ENCODE data around the gene CTSF. TPM values are rescaled to one million over a fixed set of nuclear protein-coding genes. Genes with fewer than 3 reads are reported as not detected.

Gene CTSF
- total RNA-seq, 2 donors from 2014 or later: 10.5 to 13.4 TPM

DNA sequence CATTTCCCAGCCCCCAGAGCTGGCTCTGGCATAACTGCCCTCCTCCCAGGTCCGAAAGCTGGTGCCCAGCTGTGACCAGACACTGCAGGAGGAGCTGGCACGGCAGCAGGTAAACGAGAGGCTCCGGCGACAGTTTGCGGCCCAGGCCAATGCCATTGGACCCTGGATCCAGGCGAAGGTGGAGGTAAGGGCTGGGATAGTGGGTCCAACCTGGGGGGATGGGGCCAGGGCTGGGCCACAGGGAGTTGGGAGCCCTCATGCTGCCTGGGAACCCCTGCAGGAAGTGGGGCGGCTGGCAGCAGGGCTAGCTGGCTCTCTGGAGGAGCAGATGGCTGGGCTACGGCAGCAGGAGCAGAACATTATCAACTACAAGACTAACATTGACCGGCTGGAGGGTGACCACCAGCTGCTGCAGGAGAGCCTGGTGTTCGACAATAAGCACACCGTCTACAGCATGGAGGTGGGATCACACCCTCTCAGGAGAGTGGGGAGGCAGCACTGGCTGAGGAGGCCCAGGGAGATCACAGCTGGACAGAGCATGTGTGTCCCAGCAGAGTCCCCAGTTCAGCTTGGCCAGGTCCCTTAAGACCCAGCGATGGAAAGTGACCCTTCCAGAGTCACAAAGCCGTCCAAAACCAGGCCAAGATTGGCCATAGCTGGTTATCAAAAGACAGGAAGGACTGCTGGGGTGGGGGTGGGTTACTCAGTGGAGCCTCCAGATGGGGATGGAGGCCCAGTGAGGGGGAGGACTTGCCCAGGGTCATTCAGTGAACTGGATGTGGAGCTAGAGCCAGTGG lies 7.0 kb downstream of the CTSF start:
- no peaks in the 10 kb centered on the region for H3K27me3 Mint-ChIP-seq
- no peak overlapping the region for H3K27ac Mint-ChIP-seq
- no peaks in the 10 kb centered on the region for H3K9me3 ChIP-seq (ENCODE audit: control insufficient read depth, low read length, poor library complexity, severe bottlenecking)
- H3K36me3 Mint-ChIP-seq (ENCODE audit: low read depth): no peaks in the 10 kb centered on the region
- H3K4me1 Mint-ChIP-seq: no peaks in the 10 kb centered on the region
- no peak for DNase-seq
- no peak overlapping the region for H3K4me3 Mint-ChIP-seq
- ATAC-seq: no peak

DNA sequence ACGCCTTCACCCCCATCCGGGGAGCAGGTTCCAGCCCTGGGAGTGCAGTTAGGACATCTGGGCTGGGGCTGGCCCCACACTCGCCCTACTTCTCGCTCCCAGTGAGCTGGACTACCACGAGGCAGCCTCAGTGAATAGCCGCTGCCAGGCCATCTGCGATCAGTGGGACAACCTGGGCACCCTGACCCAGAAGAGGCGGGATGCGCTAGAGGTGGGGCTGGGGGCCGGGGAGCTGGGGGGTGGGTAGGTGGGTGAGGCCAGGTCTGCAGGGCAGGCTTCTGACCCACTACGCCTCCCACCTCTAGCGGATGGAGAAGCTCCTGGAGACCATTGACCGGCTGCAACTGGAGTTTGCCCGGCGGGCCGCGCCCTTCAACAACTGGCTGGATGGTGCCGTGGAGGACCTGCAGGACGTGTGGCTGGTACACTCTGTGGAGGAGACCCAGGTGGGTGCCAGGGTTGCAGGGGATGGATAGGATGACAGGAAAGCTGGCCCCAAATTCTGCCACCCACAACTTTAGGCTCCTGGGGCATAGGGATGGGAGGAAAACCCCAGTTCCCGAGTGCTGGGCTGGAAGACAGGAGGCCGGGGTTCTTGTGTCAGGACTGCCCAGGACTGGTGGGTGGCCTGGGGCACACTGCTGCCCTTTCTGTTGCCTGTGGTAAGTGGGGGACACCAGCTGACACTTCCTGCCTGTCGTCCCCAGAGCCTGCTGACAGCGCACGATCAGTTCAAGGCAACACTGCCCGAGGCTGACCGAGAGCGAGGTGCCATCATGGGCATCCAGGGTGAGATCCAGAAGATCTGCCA lies 8.3 kb downstream of the CTSF start:
- Mint-ChIP-seq H3K4me3 (no peak overlapping the region), H3K4me1 (no peaks in the 10 kb centered on the region)
- no peak for ATAC-seq

DNA sequence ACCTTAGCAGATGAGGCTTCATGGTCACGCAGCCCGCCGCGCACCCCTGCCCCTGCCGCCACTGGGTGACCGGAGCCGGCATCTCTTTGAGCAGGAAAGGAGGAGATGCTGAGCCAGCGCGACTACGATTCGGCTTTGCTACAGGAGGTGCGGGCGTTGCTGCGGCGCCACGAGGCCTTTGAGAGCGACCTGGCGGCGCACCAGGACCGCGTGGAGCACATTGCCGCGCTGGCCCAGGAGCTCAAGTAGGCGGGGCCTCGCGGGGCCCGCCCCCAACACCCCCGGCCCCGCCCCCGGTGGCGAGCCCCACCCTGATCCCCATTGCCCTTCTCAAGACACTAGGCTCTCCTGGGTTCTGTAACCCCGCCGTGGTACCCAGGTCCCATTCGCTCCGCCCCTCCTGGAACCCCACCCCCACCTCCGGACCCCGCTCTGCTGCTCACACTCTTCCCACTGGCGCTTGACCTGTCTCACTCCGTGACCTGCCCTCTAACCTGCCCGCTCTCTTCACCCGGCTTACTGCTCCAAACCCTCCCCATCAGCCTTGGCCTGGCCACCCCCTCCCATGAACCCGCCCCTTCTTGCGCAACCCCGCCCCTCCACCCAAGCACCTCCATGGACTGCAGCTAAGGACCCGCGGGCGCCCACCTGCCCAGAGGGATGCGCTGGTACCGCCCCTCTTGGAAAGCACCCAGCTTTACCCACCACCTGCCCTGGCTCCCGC lies 9.1 kb downstream of the CTSF start:
- DNase-seq (peak in 2 of 3 donors; percentile 34 to 35), ATAC-seq (peak; percentile 79)
- H3K36me3 Mint-ChIP-seq (ENCODE audit: low read depth): no peaks in the 10 kb centered on the region
- H3K27me3 Mint-ChIP-seq: no peaks in the 10 kb centered on the region
- no peak overlapping the region for H3K27ac Mint-ChIP-seq
- H3K9me3 ChIP-seq (ENCODE audit: control insufficient read depth, low read length, poor library complexity, severe bottlenecking): no peaks in the 10 kb centered on the region
- no peaks in the 10 kb centered on the region for H3K4me1 Mint-ChIP-seq
- H3K4me3 Mint-ChIP-seq: no peak overlapping the region

More for the DNA sequence above, 8.3 kb downstream of the CTSF start:
- no peak for DNase-seq
- Mint-ChIP-seq H3K27ac (no peak overlapping the region), H3K36me3 (ENCODE audit: low read depth) (no peaks in the 10 kb centered on the region), H3K27me3 (no peaks in the 10 kb centered on the region)
- no peaks in the 10 kb centered on the region for H3K9me3 ChIP-seq (ENCODE audit: control insufficient read depth, low read length, poor library complexity, severe bottlenecking)

DNA sequence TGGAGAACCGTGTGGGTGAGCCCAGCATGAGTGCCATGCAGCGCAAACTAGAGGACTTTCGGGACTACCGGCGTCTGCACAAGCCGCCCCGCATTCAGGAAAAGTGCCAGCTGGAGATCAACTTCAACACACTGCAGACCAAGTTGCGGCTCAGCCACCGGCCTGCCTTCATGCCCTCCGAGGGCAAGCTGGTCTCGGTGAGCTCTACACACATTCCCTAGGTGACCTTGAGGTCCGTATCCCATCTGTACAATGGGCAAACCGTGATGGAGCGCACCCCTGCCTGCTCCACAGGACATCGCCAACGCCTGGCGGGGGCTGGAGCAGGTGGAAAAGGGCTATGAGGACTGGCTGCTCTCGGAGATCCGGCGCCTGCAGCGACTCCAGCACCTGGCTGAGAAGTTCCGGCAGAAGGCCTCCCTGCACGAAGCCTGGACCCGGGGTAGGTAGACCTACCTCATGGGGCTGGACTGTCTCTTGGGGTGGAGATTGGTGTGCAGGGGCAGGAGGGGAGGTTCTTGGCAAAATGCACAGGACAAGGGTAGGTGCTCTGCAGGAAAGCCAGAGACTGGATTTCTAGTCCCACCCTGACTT lies 10.6 kb downstream of the CTSF start:
- no peak for ATAC-seq
- H3K9me3 ChIP-seq (ENCODE audit: control insufficient read depth, low read length, poor library complexity, severe bottlenecking): no peaks in the 10 kb centered on the region
- no peak for DNase-seq
- H3K4me1 Mint-ChIP-seq: no peaks in the 10 kb centered on the region
- no peak overlapping the region for H3K4me3 Mint-ChIP-seq
- no peak overlapping the region for H3K27ac Mint-ChIP-seq
- H3K27me3 Mint-ChIP-seq: no peaks in the 10 kb centered on the region
- H3K36me3 Mint-ChIP-seq (ENCODE audit: low read depth): no peaks in the 10 kb centered on the region

DNA sequence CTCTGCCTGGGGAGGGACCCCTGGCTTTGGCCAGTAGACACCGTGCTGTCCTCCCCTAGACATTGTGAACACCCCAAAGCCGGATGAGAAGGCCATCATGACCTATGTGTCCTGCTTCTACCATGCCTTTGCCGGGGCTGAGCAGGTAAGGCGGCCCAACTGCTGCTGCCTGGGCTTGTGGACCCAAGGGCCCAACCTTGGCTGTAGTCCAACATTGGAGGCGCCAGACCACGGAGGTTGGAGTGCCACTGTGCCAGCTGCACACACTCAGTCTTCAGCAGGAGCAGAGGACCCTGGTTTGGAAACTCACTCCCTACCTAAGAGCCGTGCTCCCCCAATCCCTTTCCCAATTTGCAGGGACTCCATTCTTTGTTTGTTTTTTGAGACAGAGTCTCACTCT lies 12.3 kb downstream of the CTSF start:
- Mint-ChIP-seq H3K36me3 (ENCODE audit: low read depth) (no peaks in the 10 kb centered on the region), H3K27me3 (no peaks in the 10 kb centered on the region), H3K27ac (no peak overlapping the region), H3K4me3 (no peak overlapping the region), H3K4me1 (no peaks in the 10 kb centered on the region)
- ATAC-seq: no peak
- DNase-seq: no peak
- no peaks in the 10 kb centered on the region for H3K9me3 ChIP-seq (ENCODE audit: control insufficient read depth, low read length, poor library complexity, severe bottlenecking)

DNA sequence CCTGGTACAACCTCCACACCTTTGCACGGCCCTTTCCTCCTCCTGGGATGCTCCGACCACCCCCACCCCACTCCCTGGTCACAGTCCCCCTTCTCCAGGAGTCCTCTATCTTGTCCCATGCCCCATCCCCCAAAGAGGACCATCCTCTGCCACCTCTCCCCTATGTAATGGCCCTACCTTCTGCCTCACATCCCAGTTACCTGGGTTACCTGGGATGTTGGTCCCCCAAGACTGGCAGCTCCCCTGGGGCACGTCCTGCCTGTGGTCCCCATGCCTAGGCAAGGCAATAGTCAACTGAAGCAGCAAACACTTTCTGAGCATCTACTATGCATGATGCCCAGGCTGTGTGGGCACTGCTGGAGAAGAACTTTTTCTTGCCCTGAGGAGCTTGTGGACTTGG lies 13.0 kb downstream of the CTSF start:
- DNase-seq (no peak), ATAC-seq (no peak)
- Mint-ChIP-seq H3K27me3 (no peaks in the 10 kb centered on the region), H3K27ac (no peak overlapping the region), H3K36me3 (ENCODE audit: low read depth) (no peaks in the 10 kb centered on the region), H3K4me3 (no peak overlapping the region), H3K4me1 (no peaks in the 10 kb centered on the region)
- H3K9me3 ChIP-seq (ENCODE audit: control insufficient read depth, low read length, poor library complexity, severe bottlenecking): no peaks in the 10 kb centered on the region

DNA sequence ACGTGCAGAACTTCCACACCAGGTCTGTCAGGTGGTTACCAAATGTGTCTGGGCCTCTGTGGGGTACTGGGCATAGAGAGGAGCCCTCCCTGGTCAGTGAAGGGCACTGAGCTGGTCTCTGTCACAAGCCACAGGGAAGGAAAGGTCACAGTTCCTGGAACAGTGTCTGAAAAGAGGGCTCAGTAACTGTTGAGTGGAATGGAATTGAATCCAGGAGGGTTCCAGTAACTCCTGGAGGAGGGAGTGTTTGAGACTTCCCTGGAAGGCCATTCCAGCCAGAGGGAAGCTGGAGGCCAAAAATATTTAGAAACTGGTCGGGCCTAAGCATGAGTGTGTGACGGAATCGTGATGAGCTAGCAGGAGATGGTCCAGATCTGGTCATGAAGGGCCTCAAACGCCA lies 13.8 kb downstream of the CTSF start:
- no peak for ATAC-seq
- H3K4me1 Mint-ChIP-seq: no peaks in the 10 kb centered on the region
- H3K27me3 Mint-ChIP-seq: no peaks in the 10 kb centered on the region
- no peak for DNase-seq
- no peak overlapping the region for H3K27ac Mint-ChIP-seq
- H3K4me3 Mint-ChIP-seq: no peak overlapping the region
- H3K36me3 Mint-ChIP-seq (ENCODE audit: low read depth): no peaks in the 10 kb centered on the region
- H3K9me3 ChIP-seq (ENCODE audit: control insufficient read depth, low read length, poor library complexity, severe bottlenecking): no peaks in the 10 kb centered on the region

DNA sequence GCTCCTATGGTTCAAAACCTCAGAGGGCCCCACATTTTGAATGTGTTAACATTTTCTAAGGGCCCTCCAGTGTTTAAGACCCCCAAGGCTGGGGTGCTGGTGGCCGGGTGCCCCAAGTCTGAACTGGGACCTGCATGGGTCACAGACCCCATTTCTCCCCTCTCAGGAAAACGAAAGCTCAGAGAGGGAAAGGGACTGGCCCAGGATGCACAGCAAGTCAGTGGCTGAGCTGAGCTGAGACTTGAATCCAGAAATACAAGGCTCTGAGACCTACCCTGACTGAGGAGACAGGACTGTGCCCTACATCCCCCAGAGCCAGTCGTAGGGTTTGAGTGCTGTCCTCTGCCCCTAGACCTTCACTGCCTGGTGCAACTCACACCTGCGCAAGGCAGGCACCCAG lies 17.5 kb downstream of the CTSF start:
- DNase-seq (no peak), ATAC-seq (no peak)
- H3K27ac Mint-ChIP-seq: no peak overlapping the region
- H3K9me3 ChIP-seq (ENCODE audit: control insufficient read depth, low read length, poor library complexity, severe bottlenecking): no peaks in the 10 kb centered on the region
- no peak overlapping the region for H3K4me3 Mint-ChIP-seq
- peaks cover 6% of the 10 kb centered on the region for H3K27me3 Mint-ChIP-seq
- peaks cover 8% of the 10 kb centered on the region for H3K4me1 Mint-ChIP-seq
- no peaks in the 10 kb centered on the region for H3K36me3 Mint-ChIP-seq (ENCODE audit: low read depth)

DNA sequence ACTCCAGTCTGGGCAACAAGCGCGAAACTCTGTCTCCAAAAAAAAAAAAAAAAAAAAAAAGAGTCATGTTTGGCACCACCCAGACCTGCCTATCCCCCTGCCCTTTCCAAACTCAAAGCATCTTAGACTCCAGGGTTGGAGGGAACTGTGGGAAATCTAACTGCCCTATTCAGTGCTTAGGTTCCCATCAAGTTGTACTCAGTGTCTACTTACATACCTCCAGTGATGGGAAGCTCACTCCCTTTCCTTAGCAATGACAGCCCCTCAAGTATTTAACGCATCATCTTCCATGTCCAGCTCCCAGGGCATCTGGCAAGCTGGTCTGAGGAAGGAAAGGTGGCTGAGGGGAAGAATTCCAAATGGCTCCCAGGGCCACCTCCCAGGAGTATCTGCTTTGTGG lies 18.7 kb downstream of the CTSF start:
- no peaks in the 10 kb centered on the region for H3K9me3 ChIP-seq (ENCODE audit: control insufficient read depth, low read length, poor library complexity, severe bottlenecking)
- Mint-ChIP-seq H3K36me3 (ENCODE audit: low read depth) (no peaks in the 10 kb centered on the region), H3K27me3 (peaks cover 6% of the 10 kb centered on the region), H3K4me1 (peaks cover 12% of the 10 kb centered on the region), H3K4me3 (no peak overlapping the region), H3K27ac (no peak overlapping the region)
- ATAC-seq (no peak), DNase-seq (no peak)

DNA sequence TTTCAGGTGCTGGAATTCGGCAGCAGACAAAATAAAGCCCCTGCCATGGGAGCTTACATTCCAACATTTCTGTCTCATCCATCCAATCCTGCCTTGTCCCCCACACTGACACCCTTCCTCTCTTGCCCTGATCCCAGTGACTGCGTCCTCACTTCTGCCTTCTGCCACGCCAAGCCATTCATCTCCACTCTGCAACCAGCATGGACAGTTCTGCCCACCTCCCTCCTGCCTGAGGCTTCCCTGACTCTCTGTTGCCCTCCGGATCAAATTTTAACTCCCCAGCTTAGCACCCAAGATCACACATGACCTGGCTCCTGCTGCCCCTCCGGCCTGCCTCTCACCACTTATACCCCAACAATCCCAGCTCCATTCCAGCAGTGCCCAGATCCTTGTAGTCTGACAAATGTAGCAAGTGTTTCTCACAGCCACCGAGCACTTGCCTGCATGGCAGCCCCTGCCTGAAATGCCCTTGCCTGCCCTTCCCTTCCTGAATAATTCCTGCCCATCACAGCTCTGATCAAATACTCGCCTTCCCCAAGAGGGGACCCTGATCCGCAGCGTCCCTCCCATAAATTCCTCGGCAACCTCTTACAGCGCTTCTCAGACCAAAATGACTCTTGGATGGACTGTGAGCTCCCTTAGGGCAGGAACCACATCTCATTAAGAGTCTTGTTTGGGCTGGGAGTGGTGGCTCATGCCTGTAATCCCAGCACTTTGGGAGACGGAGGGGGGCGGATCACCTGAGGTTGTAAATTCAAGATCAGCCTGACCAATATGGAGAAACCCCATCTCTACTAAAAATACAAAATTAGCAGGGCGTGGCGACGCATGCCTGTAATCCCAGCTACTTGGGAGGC lies 19.4 kb downstream of the CTSF start:
- ATAC-seq: no peak
- Mint-ChIP-seq H3K27me3 (peaks cover 6% of the 10 kb centered on the region), H3K36me3 (ENCODE audit: low read depth) (no peaks in the 10 kb centered on the region), H3K4me1 (peaks cover 16% of the 10 kb centered on the region), H3K27ac (peak overlapping the region; percentile 88), H3K4me3 (peak overlapping the region; percentile 28)
- DNase-seq: no peak
- H3K9me3 ChIP-seq (ENCODE audit: control insufficient read depth, low read length, poor library complexity, severe bottlenecking): no peaks in the 10 kb centered on the region

DNA sequence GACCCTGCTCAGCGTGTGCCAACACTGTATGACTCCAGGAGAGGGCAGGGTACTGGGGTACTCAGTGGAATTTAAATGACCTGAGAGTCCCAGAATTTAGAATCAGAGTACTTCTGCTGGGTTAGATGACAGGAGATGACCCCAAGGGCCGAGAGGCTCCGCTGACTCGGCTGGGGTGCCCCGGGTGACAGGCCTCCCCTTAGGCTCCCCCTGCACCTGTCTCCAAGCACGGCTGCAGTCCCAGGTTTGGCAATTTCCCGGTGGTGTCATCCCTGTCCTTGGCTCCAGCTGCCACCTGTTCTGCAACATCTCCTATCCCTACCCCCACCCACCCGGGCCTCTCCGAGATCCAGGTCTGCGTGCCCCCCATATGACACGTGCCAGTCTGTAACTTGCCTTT lies 20.4 kb downstream of the CTSF start:
- peaks cover 26% of the 10 kb centered on the region for H3K4me1 Mint-ChIP-seq
- no peak for ATAC-seq
- H3K27ac Mint-ChIP-seq: no peak overlapping the region
- H3K27me3 Mint-ChIP-seq: peaks cover 6% of the 10 kb centered on the region
- H3K4me3 Mint-ChIP-seq: no peak overlapping the region
- H3K36me3 Mint-ChIP-seq (ENCODE audit: low read depth): no peaks in the 10 kb centered on the region
- no peak for DNase-seq
- no peaks in the 10 kb centered on the region for H3K9me3 ChIP-seq (ENCODE audit: control insufficient read depth, low read length, poor library complexity, severe bottlenecking)

DNA sequence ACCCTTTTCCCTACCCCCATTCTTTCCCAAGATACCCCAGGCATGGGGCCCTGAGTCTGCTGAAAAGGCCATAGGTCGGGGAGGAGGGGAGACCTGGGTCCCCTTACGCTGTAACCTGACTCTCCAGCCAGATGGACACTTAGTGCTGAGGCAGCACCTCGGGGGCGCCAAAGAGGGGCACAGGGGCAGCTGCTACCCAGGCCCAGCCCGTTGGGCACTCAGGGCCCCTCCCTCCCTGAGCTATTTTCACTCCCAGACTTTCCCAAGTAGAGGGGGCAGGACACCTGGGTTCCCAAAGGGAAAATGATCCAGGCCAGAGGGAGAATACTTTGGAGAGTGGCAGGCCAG lies 20.8 kb downstream of the CTSF start:
- H3K9me3 ChIP-seq (ENCODE audit: control insufficient read depth, low read length, poor library complexity, severe bottlenecking): no peaks in the 10 kb centered on the region
- Mint-ChIP-seq H3K4me3 (no peak overlapping the region), H3K36me3 (ENCODE audit: low read depth) (peaks cover 3% of the 10 kb centered on the region), H3K4me1 (peaks cover 27% of the 10 kb centered on the region), H3K27ac (no peak overlapping the region), H3K27me3 (peaks cover 6% of the 10 kb centered on the region)
- DNase-seq (no peak), ATAC-seq (no peak)
